Immature natural killer cell (primary cell): ENCODE data around the gene TRMT1. TPM values are rescaled to one million over a fixed set of nuclear protein-coding genes. Genes with fewer than 3 reads are reported as not detected.

Experiments
- DNase-seq, 3 donors: peaks; one replicate each; pipeline ENCODE4 v3.0.0; 2022; ENCODE audit warnings: mixed read lengths in 1 of 3
- H3K27ac Mint-ChIP-seq, 6 donors: one replicate each; pipeline ENCODE4 v1.8.0; 2020; ENCODE audit warnings: mixed read lengths in 6 of 6, mild to moderate bottlenecking in 5 of 6, inconsistent platforms in 4 of 6, moderate library complexity in 3 of 6
- H3K27me3 Mint-ChIP-seq, 3 donors: one replicate each; pipeline ENCODE4 v1.8.0; 2020 to 2021; ENCODE audit warnings: low read depth in 3 of 3, mild to moderate bottlenecking in 3 of 3, mixed read lengths in 3 of 3, moderate library complexity in 3 of 3, inconsistent platforms in 1 of 3
- H3K36me3 Mint-ChIP-seq, 3 donors: one replicate each; pipeline ENCODE4 v1.8.0; 2020; ENCODE audit warnings: mixed read lengths in 3 of 3, inconsistent platforms in 2 of 3, mild to moderate bottlenecking in 2 of 3
- H3K4me1 Mint-ChIP-seq, 2 donors: one replicate each; pipeline ENCODE4 v1.8.0; 2020; ENCODE audit warnings: inconsistent platforms in 2 of 2, mild to moderate bottlenecking in 2 of 2, mixed read lengths in 2 of 2, moderate library complexity in 1 of 2
- H3K4me3 Mint-ChIP-seq, 5 donors: one replicate each; pipeline ENCODE4 v1.8.0; 2020; ENCODE audit warnings: mild to moderate bottlenecking in 5 of 5, mixed read lengths in 5 of 5, inconsistent platforms in 3 of 5, moderate library complexity in 3 of 5
- H3K9me3 Mint-ChIP-seq, 6 donors: one replicate each; pipeline ENCODE4 v1.8.0; 2020; ENCODE audit warnings: mild to moderate bottlenecking in 6 of 6, mixed read lengths in 6 of 6, inconsistent platforms in 4 of 6, moderate library complexity in 3 of 6
- polyA plus RNA-seq, 3 donors: library from polyadenylated mRNA; unstranded; fragments of 300-500 nt; fragmentation: Illumina TruSeq; gene quantifications; one replicate each; pipeline ENCODE4 v1.2.3, GENCODE V29; 2021

The TRMT1 gene
- polyA plus RNA-seq, 3 donors from 2014 or later: 13.2 to 16.5 (median 16.3) TPM

DNA sequence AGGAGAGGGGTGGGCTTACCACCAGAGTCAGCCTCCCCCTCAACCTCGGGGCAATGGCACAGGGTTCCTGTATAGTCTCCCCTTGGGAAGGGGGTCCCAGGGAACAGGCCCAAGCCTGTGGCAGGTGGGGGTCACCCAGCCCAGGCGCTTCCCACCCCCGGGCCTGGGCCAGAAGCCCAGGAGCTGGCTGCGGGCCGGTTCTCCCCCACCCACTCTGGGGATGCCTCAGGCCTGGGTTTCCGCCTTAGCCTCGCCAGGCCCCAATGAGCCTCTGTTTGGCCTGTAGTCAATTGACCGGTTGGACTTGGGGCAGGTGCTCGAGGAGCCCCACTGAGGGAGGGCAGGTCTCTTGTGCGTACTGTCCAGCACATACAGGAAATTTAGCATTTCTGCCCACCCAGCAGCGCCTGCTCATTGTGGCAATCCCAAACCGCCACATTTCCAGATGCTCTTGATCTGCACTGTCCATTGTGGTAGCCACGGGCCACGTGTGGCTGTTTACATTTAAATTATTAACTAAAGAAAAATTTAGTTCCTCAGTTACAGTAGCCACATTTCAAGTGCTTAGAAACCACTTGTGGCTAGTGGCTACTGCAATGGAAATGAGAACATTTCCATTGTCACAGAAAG lies 23.8 kb downstream of the TRMT1 start:
- Mint-ChIP-seq H3K4me3 (no peak overlapping the region), H3K27ac (no peak overlapping the region), H3K4me1 (peaks cover 7 to 14% of the 10 kb centered on the region in 2 donors), H3K36me3 (no peaks in the 10 kb centered on the region), H3K9me3 (no peaks in the 10 kb centered on the region), H3K27me3 (peaks cover 23 to 28% (median 24%) of the 10 kb centered on the region in 3 donors)
- DNase-seq: no peak

DNA sequence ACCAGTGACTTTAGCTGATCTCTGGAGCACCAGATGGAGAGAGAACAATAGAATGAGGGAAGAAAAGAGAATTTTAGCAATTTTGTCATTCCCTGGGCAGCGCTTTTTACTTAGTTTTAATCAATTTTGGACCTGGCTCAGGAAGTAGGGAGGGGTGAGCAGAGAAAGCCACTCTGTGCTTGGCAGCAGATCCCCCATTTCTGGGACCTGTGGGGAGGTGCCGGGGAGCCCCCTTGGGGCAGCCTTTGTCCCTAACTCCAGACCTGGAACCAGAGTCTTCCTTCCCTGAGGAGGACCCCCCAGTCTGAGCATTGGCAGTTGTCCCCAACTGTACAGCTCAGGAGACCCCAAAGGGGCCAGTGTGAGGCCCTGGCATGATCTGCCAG lies 24.4 kb downstream of the TRMT1 start:
- no peak overlapping the region for H3K27ac Mint-ChIP-seq
- H3K4me1 Mint-ChIP-seq: peaks cover 7 to 11% of the 10 kb centered on the region in 2 donors
- no peaks in the 10 kb centered on the region for H3K36me3 Mint-ChIP-seq
- H3K27me3 Mint-ChIP-seq: peaks cover 20 to 25% (median 22%) of the 10 kb centered on the region in 3 donors
- H3K4me3 Mint-ChIP-seq: no peak overlapping the region
- H3K9me3 Mint-ChIP-seq: no peaks in the 10 kb centered on the region
- no peak for DNase-seq

DNA sequence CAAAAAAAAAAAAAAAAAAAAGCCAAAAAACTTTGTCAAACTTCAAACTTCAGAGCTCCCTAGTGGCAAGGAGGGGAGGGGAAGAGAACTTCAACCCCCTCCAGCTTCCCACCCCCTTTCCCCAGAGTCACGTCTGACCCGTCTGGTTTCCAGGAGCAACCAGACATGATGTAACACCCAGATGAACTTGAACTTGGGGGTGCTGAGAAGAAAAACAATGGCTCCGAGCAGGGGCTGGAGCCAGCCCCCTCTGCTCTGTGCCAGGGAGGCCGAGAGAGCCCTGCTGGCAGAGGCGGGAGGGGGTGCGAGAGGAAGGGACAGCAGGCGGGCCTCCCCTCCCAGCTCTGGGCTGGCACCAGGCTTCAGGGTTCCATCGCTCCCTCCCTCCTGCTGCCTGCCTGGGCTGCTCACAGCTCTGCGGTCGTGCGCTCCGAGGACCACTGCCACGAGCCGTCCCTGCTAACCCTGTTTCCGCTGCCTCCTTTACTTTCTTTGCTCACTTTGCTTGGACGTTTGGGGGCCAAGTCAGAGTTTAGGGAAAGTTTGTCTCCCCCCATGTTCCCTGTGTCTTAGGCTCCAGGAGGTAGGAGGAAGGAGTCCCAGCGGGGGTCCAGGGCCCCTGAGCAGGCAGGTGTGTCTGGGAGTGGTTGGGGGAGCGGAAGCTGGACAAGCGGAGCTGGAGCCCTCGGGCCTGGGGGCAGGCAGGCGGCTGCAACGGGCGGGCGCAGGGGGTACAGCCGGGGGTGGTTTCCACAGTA lies 25.0 kb downstream of the TRMT1 start:
- Mint-ChIP-seq H3K27ac (no peak overlapping the region), H3K4me3 (no peak overlapping the region), H3K36me3 (no peaks in the 10 kb centered on the region), H3K27me3 (peaks cover 15 to 21% (median 18%) of the 10 kb centered on the region in 3 donors), H3K9me3 (no peaks in the 10 kb centered on the region), H3K4me1 (peaks cover 4 to 7% of the 10 kb centered on the region in 2 donors)
- DNase-seq: no peak

DNA sequence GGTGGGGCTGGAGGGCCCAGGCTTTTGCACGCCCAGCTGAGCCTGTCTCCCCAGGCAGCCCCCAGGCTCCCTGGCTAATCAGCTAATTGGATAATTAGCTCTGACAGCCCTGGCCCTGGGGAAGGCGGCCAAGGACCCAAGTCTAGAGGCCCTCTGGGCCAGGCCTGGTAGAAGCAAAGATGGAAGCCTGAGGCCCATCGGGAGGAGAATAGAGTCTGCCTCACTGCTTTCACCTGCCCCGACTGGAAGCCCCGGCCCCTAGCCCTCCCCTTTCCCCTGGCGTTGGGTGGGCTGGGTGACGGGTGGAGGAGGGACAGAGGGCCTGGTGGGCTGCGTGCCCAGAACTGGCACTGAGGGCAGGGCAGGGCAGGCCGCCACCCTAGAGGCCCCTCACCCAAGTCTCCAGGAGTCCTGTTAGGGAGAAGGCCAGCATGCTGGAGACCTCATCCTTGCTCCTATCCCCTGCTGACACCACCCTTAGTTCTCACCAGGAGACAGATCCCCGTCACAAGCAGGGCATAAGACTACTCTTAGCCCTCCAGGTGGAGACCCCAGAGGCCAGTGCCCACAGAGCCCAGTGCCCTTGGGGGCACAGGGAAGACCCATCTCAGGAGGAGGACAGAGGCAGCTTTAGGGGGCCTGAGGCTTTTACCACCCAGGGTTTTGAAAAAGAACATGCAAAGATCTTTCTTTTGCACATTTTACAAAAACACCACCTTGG lies 25.9 kb downstream of the TRMT1 start:
- Mint-ChIP-seq H3K36me3 (no peaks in the 10 kb centered on the region), H3K27ac (no peak overlapping the region), H3K27me3 (peaks cover 8 to 17% (median 10%) of the 10 kb centered on the region in 3 donors), H3K9me3 (no peaks in the 10 kb centered on the region), H3K4me1 (no peaks in the 10 kb centered on the region), H3K4me3 (no peak overlapping the region)
- no peak for DNase-seq

DNA sequence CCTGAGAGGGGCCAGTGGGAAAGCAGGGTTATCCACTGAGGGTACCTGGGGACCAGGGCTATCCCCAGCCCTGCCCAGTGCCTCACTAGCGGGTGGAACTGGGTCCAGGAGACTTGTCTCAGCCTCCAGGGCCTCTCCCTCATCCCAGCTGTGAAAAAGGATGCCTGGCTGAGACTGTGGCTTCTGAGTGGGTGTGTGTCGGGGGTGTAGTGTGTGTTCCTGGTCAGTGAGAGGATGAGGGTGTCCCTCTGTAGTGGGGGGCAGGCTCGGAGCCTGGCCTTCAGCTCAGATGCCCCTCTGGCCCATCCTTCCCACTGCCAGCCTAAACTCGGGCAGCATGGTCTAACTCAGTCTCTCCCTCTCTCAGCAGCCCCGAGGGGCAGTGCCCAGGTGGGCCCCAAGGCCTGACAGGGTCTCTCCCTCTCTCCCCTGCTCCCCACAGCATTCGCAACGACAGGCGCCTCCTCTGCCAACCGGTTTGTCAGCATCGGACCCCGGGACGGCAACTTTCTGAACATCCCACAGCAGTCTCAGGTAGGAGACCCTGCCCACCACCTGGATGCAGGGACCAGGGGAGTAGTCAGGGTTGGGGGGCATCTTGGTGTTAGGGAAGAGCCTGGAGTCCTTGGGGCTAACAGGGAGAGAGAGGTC lies 26.6 kb downstream of the TRMT1 start:
- H3K9me3 Mint-ChIP-seq: no peaks in the 10 kb centered on the region
- DNase-seq: no peak
- no peak overlapping the region for H3K27ac Mint-ChIP-seq
- no peak overlapping the region for H3K4me3 Mint-ChIP-seq
- H3K36me3 Mint-ChIP-seq: no peaks in the 10 kb centered on the region
- peaks cover 8 to 17% (median 10%) of the 10 kb centered on the region in 3 donors for H3K27me3 Mint-ChIP-seq
- no peaks in the 10 kb centered on the region for H3K4me1 Mint-ChIP-seq

DNA sequence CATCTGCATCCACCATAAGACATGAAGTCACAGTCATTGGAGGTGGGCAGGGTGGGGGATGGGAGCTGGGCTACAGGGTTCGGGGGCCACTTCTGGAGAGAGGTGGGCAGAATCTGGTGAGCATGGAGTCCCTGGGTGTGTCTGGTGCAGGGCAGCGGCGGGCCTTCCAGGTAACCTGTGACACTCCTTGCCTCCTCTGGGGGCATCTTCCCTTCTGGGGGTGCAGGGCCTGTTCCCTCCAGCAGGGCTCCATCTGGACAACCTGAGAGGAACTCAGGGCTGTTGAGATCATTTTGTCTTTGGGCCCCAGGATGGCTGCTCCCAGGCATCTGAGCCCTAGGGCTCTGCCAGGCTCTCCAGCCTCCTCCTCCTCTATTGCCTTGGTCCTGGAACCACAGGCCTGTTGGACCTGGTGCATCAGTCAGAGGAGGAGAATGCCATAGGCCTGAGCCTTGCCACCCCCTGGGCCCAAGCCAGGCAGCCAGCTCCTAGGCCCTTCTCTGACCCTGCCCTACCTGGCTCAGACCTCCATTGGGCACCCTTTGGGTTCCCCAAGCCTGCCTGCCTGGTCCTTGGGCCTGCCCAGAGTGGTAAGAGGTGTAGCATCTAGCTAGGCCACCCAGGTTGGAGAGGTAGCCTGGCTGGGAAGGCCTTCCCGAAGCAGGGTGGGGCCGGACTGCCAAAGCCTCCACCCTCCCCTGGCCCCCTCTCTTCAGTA lies 27.2 kb downstream of the TRMT1 start:
- no peak overlapping the region for H3K4me3 Mint-ChIP-seq
- no peaks in the 10 kb centered on the region for H3K9me3 Mint-ChIP-seq
- no peaks in the 10 kb centered on the region for H3K36me3 Mint-ChIP-seq
- DNase-seq: no peak
- peaks cover 5 to 12% (median 6%) of the 10 kb centered on the region in 3 donors for H3K27me3 Mint-ChIP-seq
- H3K27ac Mint-ChIP-seq: no peak overlapping the region
- H3K4me1 Mint-ChIP-seq: no peaks in the 10 kb centered on the region

DNA sequence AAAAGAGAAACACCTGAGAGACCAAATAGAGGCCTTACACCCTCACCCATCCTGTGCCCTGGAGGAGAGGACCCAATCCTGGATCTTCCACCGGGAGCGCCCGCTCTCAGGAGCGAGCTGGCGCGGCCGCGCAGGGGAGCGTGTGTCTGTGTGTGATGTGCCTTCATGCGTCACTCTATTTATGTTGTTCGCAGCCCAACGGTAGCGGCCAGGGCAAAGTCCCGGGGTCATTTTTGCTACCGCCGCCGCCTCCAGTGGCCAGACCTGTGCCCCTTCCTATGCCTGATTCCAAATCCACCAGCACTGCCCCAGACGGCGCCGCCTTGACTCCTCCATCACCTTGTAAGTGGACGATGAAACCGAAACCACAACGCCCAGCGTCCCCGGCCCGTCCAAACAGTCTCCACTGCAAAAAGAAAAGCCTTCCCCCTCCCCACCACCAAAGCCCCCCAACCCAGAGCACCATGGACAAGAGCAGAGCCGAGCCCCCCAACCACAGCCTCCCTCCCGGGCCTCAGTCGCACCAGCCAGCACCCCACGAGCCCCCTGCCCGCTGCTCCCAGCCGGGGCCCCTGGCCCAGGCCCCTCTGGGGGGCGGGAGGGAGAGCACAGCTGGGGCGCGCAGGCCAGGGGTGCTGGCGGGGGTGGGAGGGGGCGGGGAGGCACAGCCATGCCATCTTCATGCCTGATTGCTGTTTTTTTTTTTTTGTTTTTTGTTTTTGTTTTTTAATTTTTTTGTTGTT lies 28.6 kb downstream of the TRMT1 start:
- no peaks in the 10 kb centered on the region for H3K4me1 Mint-ChIP-seq
- DNase-seq: no peak
- H3K27ac Mint-ChIP-seq: no peak overlapping the region
- H3K36me3 Mint-ChIP-seq: no peaks in the 10 kb centered on the region
- no peaks in the 10 kb centered on the region for H3K9me3 Mint-ChIP-seq
- H3K4me3 Mint-ChIP-seq: no peak overlapping the region
- H3K27me3 Mint-ChIP-seq: peaks cover 2 to 9% (median 7%) of the 10 kb centered on the region in 3 donors

DNA sequence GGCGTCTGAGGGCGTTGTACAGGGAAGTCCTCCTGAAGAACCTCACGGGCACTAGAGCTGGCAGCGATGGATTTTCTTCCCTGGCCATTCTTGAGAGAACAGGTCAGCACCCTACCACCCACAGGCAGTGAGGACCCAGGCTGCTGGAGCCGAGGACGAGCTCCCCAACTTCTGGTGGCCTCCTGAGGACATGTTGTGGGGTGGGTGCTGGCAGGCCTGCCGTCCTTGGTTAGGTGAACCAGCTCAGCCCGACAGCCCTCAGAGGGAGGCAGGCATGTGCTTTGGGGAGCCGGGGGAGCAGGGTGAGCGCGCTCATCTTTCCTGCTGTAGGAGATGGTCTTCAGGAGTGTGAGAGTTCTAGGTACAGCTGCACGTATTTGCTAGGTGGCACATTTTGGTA lies 29.2 kb downstream of the TRMT1 start:
- Mint-ChIP-seq H3K9me3 (no peaks in the 10 kb centered on the region), H3K4me3 (no peak overlapping the region), H3K36me3 (no peaks in the 10 kb centered on the region)

DNA sequence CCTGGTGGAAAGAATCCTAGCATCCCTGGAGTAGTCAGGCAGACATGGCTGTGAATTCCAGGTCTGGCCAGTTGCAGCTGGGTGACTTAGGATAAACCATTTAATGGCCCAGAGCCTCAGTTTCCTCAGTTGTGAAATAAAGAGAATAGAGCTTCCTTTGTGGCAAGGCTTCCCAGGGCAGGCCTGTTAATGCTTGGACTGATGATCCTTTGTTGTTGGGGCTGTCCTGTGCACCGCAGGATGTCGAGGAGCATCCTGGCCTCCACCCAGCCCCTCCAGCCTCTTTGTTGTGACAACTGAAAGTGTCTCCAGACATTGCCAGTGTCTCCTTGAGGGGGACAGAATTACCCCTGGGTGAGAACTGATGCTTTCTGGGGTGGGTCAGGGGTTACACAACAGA lies 30.2 kb downstream of the TRMT1 start:
- H3K27ac Mint-ChIP-seq: no peak overlapping the region
- no peaks in the 10 kb centered on the region for H3K9me3 Mint-ChIP-seq
- peaks cover 2 to 9% (median 6%) of the 10 kb centered on the region in 3 donors for H3K27me3 Mint-ChIP-seq
- no peaks in the 10 kb centered on the region for H3K4me1 Mint-ChIP-seq
- H3K4me3 Mint-ChIP-seq: no peak overlapping the region
- no peak for DNase-seq
- H3K36me3 Mint-ChIP-seq: no peaks in the 10 kb centered on the region

More for the DNA sequence above, 29.2 kb downstream of the TRMT1 start:
- H3K4me1 Mint-ChIP-seq: no peaks in the 10 kb centered on the region
- DNase-seq: no peak
- peaks cover 2 to 9% (median 8%) of the 10 kb centered on the region in 3 donors for H3K27me3 Mint-ChIP-seq
- H3K27ac Mint-ChIP-seq: no peak overlapping the region

DNA sequence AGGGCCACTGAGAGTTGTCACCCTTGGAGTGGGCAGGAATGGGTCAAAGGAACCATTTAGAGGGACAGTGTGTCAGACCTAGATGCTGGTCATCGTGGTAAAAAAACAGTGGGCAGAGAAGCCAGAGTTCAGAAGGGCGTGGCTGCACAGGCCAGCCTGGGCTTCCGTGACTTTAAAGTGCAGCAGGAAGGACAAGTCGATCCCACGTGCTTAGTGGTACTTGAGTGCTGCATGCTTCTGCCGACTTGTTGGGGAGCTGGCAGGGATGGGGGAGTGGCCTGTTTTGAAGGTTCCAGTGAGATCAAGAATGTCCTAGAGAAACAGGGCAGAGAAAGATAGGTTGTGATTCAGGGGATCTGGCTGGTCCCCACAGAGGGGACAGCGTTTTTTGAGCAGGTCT lies 30.9 kb downstream of the TRMT1 start:
- Mint-ChIP-seq H3K27me3 (peaks cover 2 to 9% (median 6%) of the 10 kb centered on the region in 3 donors), H3K36me3 (no peaks in the 10 kb centered on the region), H3K27ac (no peak overlapping the region), H3K4me3 (no peak overlapping the region), H3K4me1 (no peaks in the 10 kb centered on the region), H3K9me3 (no peaks in the 10 kb centered on the region)
- no peak for DNase-seq

DNA sequence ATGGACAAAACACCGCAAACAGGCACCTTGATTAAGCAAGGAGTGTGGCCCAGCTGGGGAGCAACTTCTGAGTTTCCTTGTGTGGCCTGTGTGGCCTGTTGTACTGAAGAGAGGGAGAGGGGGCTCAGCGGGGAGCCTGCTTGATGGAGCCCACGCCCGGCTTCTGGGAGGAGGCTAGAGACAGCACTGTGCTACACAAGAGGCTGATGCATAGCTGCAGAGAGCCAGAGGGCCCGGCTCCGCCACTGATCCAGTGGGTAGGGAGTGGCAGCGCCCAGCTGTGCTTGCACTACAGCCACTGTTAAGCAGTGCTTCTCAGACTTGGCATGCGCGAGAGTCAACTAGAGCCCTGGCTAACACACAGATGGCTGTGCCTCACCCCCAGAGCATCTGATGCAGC lies 32.9 kb downstream of the TRMT1 start:
- Mint-ChIP-seq H3K9me3 (no peaks in the 10 kb centered on the region), H3K27ac (no peak overlapping the region), H3K4me1 (no peaks in the 10 kb centered on the region), H3K36me3 (no peaks in the 10 kb centered on the region), H3K27me3 (peaks cover 2 to 11% (median 2%) of the 10 kb centered on the region in 3 donors), H3K4me3 (no peak overlapping the region)
- DNase-seq: no peak

DNA sequence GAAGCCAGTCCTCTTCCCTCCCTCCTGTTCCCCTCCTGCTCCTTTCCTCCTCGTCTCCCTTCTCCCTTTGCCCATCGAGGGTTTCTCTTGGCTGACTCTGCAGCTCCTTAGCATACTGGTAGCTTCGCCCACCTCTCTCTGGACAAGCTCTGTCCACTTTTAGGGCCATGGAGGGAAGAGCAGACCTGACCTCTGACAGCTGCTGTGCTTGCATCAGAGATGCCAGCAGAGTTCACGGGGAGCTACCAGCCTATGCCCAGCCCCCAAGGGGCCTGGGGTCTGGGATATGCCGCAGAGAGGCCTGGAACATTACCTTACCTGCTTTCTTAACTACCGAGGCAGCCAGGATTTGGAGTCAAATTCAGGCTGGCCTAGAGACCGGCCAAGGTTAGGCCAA lies 33.5 kb downstream of the TRMT1 start:
- no peak overlapping the region for H3K27ac Mint-ChIP-seq
- no peak for DNase-seq
- no peaks in the 10 kb centered on the region for H3K36me3 Mint-ChIP-seq
- H3K4me3 Mint-ChIP-seq: no peak overlapping the region
- H3K4me1 Mint-ChIP-seq: no peaks in the 10 kb centered on the region
- H3K27me3 Mint-ChIP-seq: peaks cover 0 to 11% (median 2%) of the 10 kb centered on the region in 3 donors
- no peaks in the 10 kb centered on the region for H3K9me3 Mint-ChIP-seq
